ENCODE data around the gene COLGALT1.

The COLGALT1 gene

GRCh38 chr19:17624314-17624991 is 69.0 kb downstream of the COLGALT1 start:
- H3K36me3 ChIP-seq (ENCODE audit: control insufficient read depth, insufficient read depth, low read length) = no peaks in the 10 kb centered on the region
- no peak overlapping the region for H2BK120ac ChIP-seq (ENCODE audit: low read depth, low read length)
- no peaks in the 10 kb centered on the region for H3K79me2 ChIP-seq (ENCODE audit: control insufficient read depth, insufficient read depth, low read length)
- H3K4me2 ChIP-seq (ENCODE audit: low read length) = no peak overlapping the region
- H3K27me3 ChIP-seq (ENCODE audit: insufficient read depth, low read length, poor library complexity) = no peaks in the 10 kb centered on the region
- H3K4ac ChIP-seq (ENCODE audit: low read depth, low read length) = no peak overlapping the region
- H2AK5ac ChIP-seq (ENCODE audit: low read length) = no peak overlapping the region
- H3K4me3 ChIP-seq (ENCODE audit: low read length) = no peak overlapping the region
- no peak overlapping the region for H3K23ac ChIP-seq (ENCODE audit: low read length)
- H3K27ac ChIP-seq (ENCODE audit: low read depth, low read length) = no peak overlapping the region
- H3K4me1 ChIP-seq (ENCODE audit: control insufficient read depth, low read depth, low read length) = no peaks in the 10 kb centered on the region
- no peak overlapping the region for H4K5ac ChIP-seq (ENCODE audit: low read length)
- H2BK15ac ChIP-seq (replicated peaks; ENCODE audit: low read depth) = no peak overlapping the region
- H3K79me1 ChIP-seq (ENCODE audit: low read length) = no peaks in the 10 kb centered on the region
- H3K18ac ChIP-seq (ENCODE audit: low read length) = no peak overlapping the region
- WGBS (ENCODE audit: extremely low coverage, insufficient coverage, low lambda C conversion rate) = no CpG with 5 or more reads among the region's 16 CpGs
- no peak overlapping the region for H3K9ac ChIP-seq (ENCODE audit: low read length)
- no peak overlapping the region for H4K8ac ChIP-seq (ENCODE audit: low read depth, low read length)
- no peak overlapping the region for H2BK5ac ChIP-seq (ENCODE audit: low read length)
- no peak overlapping the region for H3K56ac ChIP-seq (ENCODE audit: low read length)
- DNase-seq = no peak

GRCh38 chr19:17625043-17625442 is 69.6 kb downstream of the COLGALT1 start:
- Histone ChIP-seq H3K36me3 (ENCODE audit: control insufficient read depth, insufficient read depth, low read length) (no peaks in the 10 kb centered on the region), H3K4me3 (ENCODE audit: low read length) (no peak overlapping the region)
- WGBS (ENCODE audit: extremely low coverage, insufficient coverage, low lambda C conversion rate) = no CpG with 5 or more reads among the region's 1 CpG

GRCh38 chr19:17625980-17626379 is 70.5 kb downstream of the COLGALT1 start:
- Histone ChIP-seq H3K23ac (ENCODE audit: low read length) (no peak overlapping the region), H3K4me1 (ENCODE audit: control insufficient read depth, low read depth, low read length) (no peaks in the 10 kb centered on the region), H3K56ac (ENCODE audit: low read length) (no peak overlapping the region), H3K4ac (ENCODE audit: low read depth, low read length) (no peak overlapping the region), H3K4me2 (ENCODE audit: low read length) (no peak overlapping the region), H2BK120ac (ENCODE audit: low read depth, low read length) (no peak overlapping the region), H4K5ac (ENCODE audit: low read length) (no peak overlapping the region), H3K79me2 (ENCODE audit: control insufficient read depth, insufficient read depth, low read length) (no peaks in the 10 kb centered on the region), H2AK5ac (ENCODE audit: low read length) (no peak overlapping the region), H3K18ac (ENCODE audit: low read length) (no peak overlapping the region), H4K8ac (ENCODE audit: low read depth, low read length) (no peak overlapping the region), H3K79me1 (ENCODE audit: low read length) (no peaks in the 10 kb centered on the region), H3K4me3 (ENCODE audit: low read length) (no peak overlapping the region), H3K27ac (ENCODE audit: low read depth, low read length) (no peak overlapping the region), H3K27me3 (ENCODE audit: insufficient read depth, low read length, poor library complexity) (no peaks in the 10 kb centered on the region), H3K36me3 (ENCODE audit: control insufficient read depth, insufficient read depth, low read length) (no peaks in the 10 kb centered on the region), H3K9ac (ENCODE audit: low read length) (no peak overlapping the region), H2BK15ac (replicated peaks; ENCODE audit: low read depth) (no peak overlapping the region), H2BK5ac (ENCODE audit: low read length) (no peak overlapping the region)
- 98% methylated on average over 2 of the region's 2 CpGs for WGBS (ENCODE audit: extremely low coverage, insufficient coverage, low lambda C conversion rate)
- no peak for DNase-seq

More at GRCh38 chr19:17625043-17625442, 69.6 kb downstream of the COLGALT1 start:
- no peaks in the 10 kb centered on the region for H3K79me1 ChIP-seq (ENCODE audit: low read length)
- no peak overlapping the region for H3K4ac ChIP-seq (ENCODE audit: low read depth, low read length)
- H4K8ac ChIP-seq (ENCODE audit: low read depth, low read length) = no peak overlapping the region
- H2BK5ac ChIP-seq (ENCODE audit: low read length) = no peak overlapping the region
- H3K4me1 ChIP-seq (ENCODE audit: control insufficient read depth, low read depth, low read length) = no peaks in the 10 kb centered on the region
- H3K27me3 ChIP-seq (ENCODE audit: insufficient read depth, low read length, poor library complexity) = no peaks in the 10 kb centered on the region
- H3K18ac ChIP-seq (ENCODE audit: low read length) = no peak overlapping the region
- no peak for DNase-seq
- no peak overlapping the region for H2AK5ac ChIP-seq (ENCODE audit: low read length)
- no peak overlapping the region for H3K23ac ChIP-seq (ENCODE audit: low read length)
- no peaks in the 10 kb centered on the region for H3K79me2 ChIP-seq (ENCODE audit: control insufficient read depth, insufficient read depth, low read length)
- no peak overlapping the region for H2BK15ac ChIP-seq (replicated peaks; ENCODE audit: low read depth)
- H4K5ac ChIP-seq (ENCODE audit: low read length) = no peak overlapping the region
- no peak overlapping the region for H3K9ac ChIP-seq (ENCODE audit: low read length)
- no peak overlapping the region for H3K56ac ChIP-seq (ENCODE audit: low read length)
- H3K4me2 ChIP-seq (ENCODE audit: low read length) = no peak overlapping the region
- H2BK120ac ChIP-seq (ENCODE audit: low read depth, low read length) = no peak overlapping the region
- no peak overlapping the region for H3K27ac ChIP-seq (ENCODE audit: low read depth, low read length)

GRCh38 chr19:17626456-17627015 is 71.1 kb downstream of the COLGALT1 start:
- Histone ChIP-seq H4K5ac (ENCODE audit: low read length) (no peak overlapping the region), H3K4me1 (ENCODE audit: control insufficient read depth, low read depth, low read length) (no peaks in the 10 kb centered on the region)

GRCh38 chr19:17627161-17627560 is 71.7 kb downstream of the COLGALT1 start:
- Histone ChIP-seq H3K4me2 (ENCODE audit: low read length) (no peak overlapping the region), H3K79me1 (ENCODE audit: low read length) (no peaks in the 10 kb centered on the region), H3K9ac (ENCODE audit: low read length) (no peak overlapping the region), H3K27ac (ENCODE audit: low read depth, low read length) (no peak overlapping the region), H3K36me3 (ENCODE audit: control insufficient read depth, insufficient read depth, low read length) (no peaks in the 10 kb centered on the region), H3K23ac (ENCODE audit: low read length) (no peak overlapping the region), H3K4me3 (ENCODE audit: low read length) (no peak overlapping the region), H3K18ac (ENCODE audit: low read length) (no peak overlapping the region), H4K5ac (ENCODE audit: low read length) (no peak overlapping the region), H2BK120ac (ENCODE audit: low read depth, low read length) (no peak overlapping the region), H3K4me1 (ENCODE audit: control insufficient read depth, low read depth, low read length) (no peaks in the 10 kb centered on the region), H2BK15ac (replicated peaks; ENCODE audit: low read depth) (no peak overlapping the region), H4K8ac (ENCODE audit: low read depth, low read length) (no peak overlapping the region), H2BK5ac (ENCODE audit: low read length) (no peak overlapping the region), H3K4ac (ENCODE audit: low read depth, low read length) (no peak overlapping the region), H2AK5ac (ENCODE audit: low read length) (no peak overlapping the region), H3K79me2 (ENCODE audit: control insufficient read depth, insufficient read depth, low read length) (no peaks in the 10 kb centered on the region), H3K27me3 (ENCODE audit: insufficient read depth, low read length, poor library complexity) (no peaks in the 10 kb centered on the region), H3K56ac (ENCODE audit: low read length) (no peak overlapping the region)
- WGBS (ENCODE audit: extremely low coverage, insufficient coverage, low lambda C conversion rate) = no CpG with 5 or more reads among the region's 3 CpGs
- no peak for DNase-seq

More at GRCh38 chr19:17626456-17627015, 71.1 kb downstream of the COLGALT1 start:
- no peak overlapping the region for H3K9ac ChIP-seq (ENCODE audit: low read length)
- no peaks in the 10 kb centered on the region for H3K79me2 ChIP-seq (ENCODE audit: control insufficient read depth, insufficient read depth, low read length)
- no peaks in the 10 kb centered on the region for H3K27me3 ChIP-seq (ENCODE audit: insufficient read depth, low read length, poor library complexity)
- H2AK5ac ChIP-seq (ENCODE audit: low read length) = no peak overlapping the region
- no peak for DNase-seq
- no peaks in the 10 kb centered on the region for H3K36me3 ChIP-seq (ENCODE audit: control insufficient read depth, insufficient read depth, low read length)
- H2BK120ac ChIP-seq (ENCODE audit: low read depth, low read length) = no peak overlapping the region
- H3K4ac ChIP-seq (ENCODE audit: low read depth, low read length) = no peak overlapping the region
- no peak overlapping the region for H3K56ac ChIP-seq (ENCODE audit: low read length)
- H3K27ac ChIP-seq (ENCODE audit: low read depth, low read length) = no peak overlapping the region
- no peak overlapping the region for H4K8ac ChIP-seq (ENCODE audit: low read depth, low read length)
- WGBS (ENCODE audit: extremely low coverage, insufficient coverage, low lambda C conversion rate) = no CpG with 5 or more reads among the region's 12 CpGs
- H3K4me3 ChIP-seq (ENCODE audit: low read length) = no peak overlapping the region
- H3K18ac ChIP-seq (ENCODE audit: low read length) = no peak overlapping the region
- H3K23ac ChIP-seq (ENCODE audit: low read length) = no peak overlapping the region
- no peaks in the 10 kb centered on the region for H3K79me1 ChIP-seq (ENCODE audit: low read length)
- no peak overlapping the region for H2BK15ac ChIP-seq (replicated peaks; ENCODE audit: low read depth)
- no peak overlapping the region for H3K4me2 ChIP-seq (ENCODE audit: low read length)
- H2BK5ac ChIP-seq (ENCODE audit: low read length) = no peak overlapping the region

- Histone ChIP-seq H3K23ac (ENCODE audit: low read length) (no peak overlapping the region), H3K79me1 (ENCODE audit: low read length) (no peaks in the 10 kb centered on the region), H4K5ac (ENCODE audit: low read length) (no peak overlapping the region), H3K4me2 (ENCODE audit: low read length) (no peak overlapping the region), H3K36me3 (ENCODE audit: control insufficient read depth, insufficient read depth, low read length) (peaks cover 3% of the 10 kb centered on the region), H3K18ac (ENCODE audit: low read length) (no peak overlapping the region), H4K8ac (ENCODE audit: low read depth, low read length) (no peak overlapping the region), H3K9ac (ENCODE audit: low read length) (no peak overlapping the region), H3K79me2 (ENCODE audit: control insufficient read depth, insufficient read depth, low read length) (no peaks in the 10 kb centered on the region), H3K27ac (ENCODE audit: low read depth, low read length) (no peak overlapping the region), H3K4ac (ENCODE audit: low read depth, low read length) (no peak overlapping the region), H2BK120ac (ENCODE audit: low read depth, low read length) (no peak overlapping the region), H3K56ac (ENCODE audit: low read length) (no peak overlapping the region), H2BK5ac (ENCODE audit: low read length) (no peak overlapping the region), H3K4me1 (ENCODE audit: control insufficient read depth, low read depth, low read length) (no peaks in the 10 kb centered on the region), H3K4me3 (ENCODE audit: low read length) (no peak overlapping the region), H2BK15ac (replicated peaks; ENCODE audit: low read depth) (no peak overlapping the region), H2AK5ac (ENCODE audit: low read length) (no peak overlapping the region), H3K27me3 (ENCODE audit: insufficient read depth, low read length, poor library complexity) (no peaks in the 10 kb centered on the region)
- no peak for DNase-seq
- WGBS (ENCODE audit: extremely low coverage, insufficient coverage, low lambda C conversion rate) = no CpG with 5 or more reads among the region's 5 CpGs
Measured at GRCh38 chr19:17627921-17628320, 72.5 kb downstream of the COLGALT1 start.

All from mesendoderm (in vitro differentiated cells).